H9 (cell line): Measurements from ENCODE around the gene SHISA8. TPM values are rescaled to one million over a fixed set of nuclear protein-coding genes. Genes with fewer than 3 reads are reported as not detected.

Source experiments
- DNase-seq: peaks from one replicate; pipeline ENCODE4 v3.0.0-alpha.2; 2017
- H2AFZ ChIP-seq: one replicate; pipeline ENCODE4 v1.6.1; 2013; ENCODE audit warnings: mild to moderate bottlenecking, low read length, control low read depth, moderate library complexity
- H2AK5ac ChIP-seq: 2 replicates; pipeline ENCODE4 v1.6.1; 2013; ENCODE audit warnings: low read length, control low read depth, mixed read lengths; ENCODE audit not compliant: insufficient read length
- H2BK120ac ChIP-seq: one replicate; pipeline ENCODE4 v1.6.1; 2013; ENCODE audit warnings: low read depth, mild to moderate bottlenecking, low read length, control low read depth, inconsistent platforms; ENCODE audit not compliant: poor library complexity, severe bottlenecking
- H2BK12ac ChIP-seq: 2 replicates; pipeline ENCODE4 v1.6.1; 2013; ENCODE audit warnings: low read length, control low read depth, mixed read lengths, low read depth; ENCODE audit not compliant: insufficient read length
- H2BK15ac ChIP-seq: 2 replicates; pipeline ENCODE4 v1.6.1; 2013; ENCODE audit warnings: low read depth, low read length, control low read depth
- H2BK20ac ChIP-seq: one replicate; pipeline ENCODE4 v1.6.1; 2013; ENCODE audit warnings: low read depth, mild to moderate bottlenecking, low read length, control low read depth, inconsistent platforms; ENCODE audit not compliant: poor library complexity, severe bottlenecking
- H2BK5ac ChIP-seq: 2 replicates; pipeline ENCODE4 v1.6.1; 2013; ENCODE audit warnings: low read length, control low read depth, mixed read lengths; ENCODE audit not compliant: insufficient read length
- H3K14ac ChIP-seq: 2 replicates; pipeline ENCODE4 v1.6.1; 2013; ENCODE audit warnings: low read length, control low read depth; ENCODE audit not compliant: insufficient read depth
- H3K18ac ChIP-seq: 2 replicates; pipeline ENCODE4 v1.6.1; 2013; ENCODE audit warnings: low read depth, mild to moderate bottlenecking, mixed read lengths, low read length, control low read depth; ENCODE audit not compliant: insufficient read length
- H3K23ac ChIP-seq: 2 replicates; pipeline ENCODE4 v1.6.1; 2013; ENCODE audit warnings: low read length, control low read depth, mixed read lengths, low read depth; ENCODE audit not compliant: insufficient read length
- H3K23me2 ChIP-seq: 2 replicates; pipeline ENCODE4 v1.6.1; 2013; ENCODE audit warnings: low read depth, mild to moderate bottlenecking, mixed read lengths, low read length, control low read depth; ENCODE audit not compliant: insufficient read length, poor library complexity, severe bottlenecking
- H3K27ac ChIP-seq: 2 replicates; pipeline ENCODE4 v1.5.1; 2013; ENCODE audit warnings: low read length, control low read depth, mixed read lengths, low read depth; ENCODE audit not compliant: insufficient read length
- H3K27me3 ChIP-seq: 2 replicates; pipeline ENCODE4 v1.6.1; 2013; ENCODE audit warnings: low read length, control low read depth, inconsistent platforms; ENCODE audit not compliant: insufficient read depth
- H3K4ac ChIP-seq: 2 replicates; pipeline ENCODE4 v1.6.1; 2013; ENCODE audit warnings: low read depth, mild to moderate bottlenecking, control low read depth, inconsistent platforms, low read length, moderate library complexity
- H3K4me1 ChIP-seq: 2 replicates; pipeline ENCODE4 v1.6.1; 2013; ENCODE audit warnings: low read length, control low read depth, inconsistent platforms; ENCODE audit not compliant: insufficient read depth
- H3K4me2 ChIP-seq: 2 replicates; pipeline ENCODE4 v1.6.1; 2013; ENCODE audit warnings: low read length, control low read depth, mixed read lengths; ENCODE audit not compliant: insufficient read length, insufficient read depth
- H3K56ac ChIP-seq: 2 replicates; pipeline ENCODE4 v1.6.1; 2013; ENCODE audit warnings: low read depth, mild to moderate bottlenecking, mixed read lengths, low read length, control low read depth; ENCODE audit not compliant: insufficient read length
- H3K79me1 ChIP-seq: 2 replicates; pipeline ENCODE4 v1.6.1; 2013; ENCODE audit warnings: low read depth, mild to moderate bottlenecking, moderate library complexity, low read length, control low read depth, inconsistent platforms; ENCODE audit not compliant: insufficient read depth, poor library complexity, severe bottlenecking
- H3K79me2 ChIP-seq: 2 replicates; pipeline ENCODE4 v1.6.1; 2013; ENCODE audit warnings: low read length, control low read depth, inconsistent platforms; ENCODE audit not compliant: insufficient read depth
- H3K9ac ChIP-seq: 2 replicates; pipeline ENCODE4 v1.6.1; 2013; ENCODE audit warnings: low read length, control low read depth, mixed read lengths; ENCODE audit not compliant: insufficient read length; ENCODE audit errors: extremely low read depth
- H3K9me3 ChIP-seq: one replicate; pipeline ENCODE4 v1.6.1; 2013; ENCODE audit warnings: low read depth, low read length, inconsistent platforms; ENCODE audit not compliant: control insufficient read depth
- H3T11ph ChIP-seq: one replicate; pipeline ENCODE4 v1.6.1; 2013; ENCODE audit warnings: mild to moderate bottlenecking, low read length, control low read depth, inconsistent platforms
- H4K20me1 ChIP-seq: one replicate; pipeline ENCODE4 v1.6.1; 2013; ENCODE audit not compliant: control insufficient read depth, insufficient read length, insufficient read depth
- H4K5ac ChIP-seq: 2 replicates; pipeline ENCODE4 v1.6.1; 2013; ENCODE audit warnings: low read depth, mild to moderate bottlenecking, mixed read lengths, low read length, control low read depth; ENCODE audit not compliant: insufficient read length
- H4K8ac ChIP-seq: replicated peaks from 2 replicates; pipeline ENCODE4 v1.6.1; 2013; ENCODE audit warnings: low read length, control low read depth, mixed read lengths, low read depth; ENCODE audit not compliant: insufficient read length
- H4K91ac ChIP-seq: 2 replicates; pipeline ENCODE4 v1.6.1; 2013; ENCODE audit warnings: low read depth, mild to moderate bottlenecking, moderate library complexity, mixed read lengths, low read length, control low read depth; ENCODE audit not compliant: insufficient read length
- H3K27ac Mint-ChIP-seq, 3 experiments: 2 replicates in 2 of 3; 3 replicates in 1 of 3; pipeline ENCODE4 v1.8.0; 2020 to 2021; ENCODE audit warnings: mixed read lengths in 3 of 3, mild to moderate bottlenecking in 1 of 3, moderate library complexity in 1 of 3
- H3K27me3 Mint-ChIP-seq: 2 replicates; pipeline ENCODE4 v1.8.0; 2021; ENCODE audit warnings: low read depth, mild to moderate bottlenecking, moderate library complexity, mixed read lengths
- H3K36me3 Mint-ChIP-seq, 3 experiments: 2 replicates in 2 of 3; 3 replicates in 1 of 3; pipeline ENCODE4 v1.8.0; 2020 to 2021; ENCODE audit warnings: low read depth in 3 of 3, mixed read lengths in 3 of 3; ENCODE audit not compliant: insufficient read depth in 1 of 3
- H3K4me1 Mint-ChIP-seq, 2 experiments: 2 replicates each; pipeline ENCODE4 v1.8.0; 2020; ENCODE audit warnings: mixed read lengths in 2 of 2
- H3K4me3 Mint-ChIP-seq, 2 experiments: 2 replicates in 1 of 2; 3 replicates in 1 of 2; pipeline ENCODE4 v1.8.0; 2020 to 2021; ENCODE audit warnings: mild to moderate bottlenecking in 2 of 2, mixed read lengths in 2 of 2, moderate library complexity in 1 of 2
- H3K9me3 Mint-ChIP-seq, 2 experiments: 2 replicates in 1 of 2; 3 replicates in 1 of 2; pipeline ENCODE4 v1.8.0; 2020; ENCODE audit warnings: mild to moderate bottlenecking in 2 of 2, mixed read lengths in 2 of 2, moderate library complexity in 1 of 2
- CTCF ChIP-seq: fragments of 200-600 bp; sonication (generic); conservative IDR thresholded peaks from 3 replicates; pipeline ENCODE4 v1.8.0; 2021; ENCODE audit warnings: antibody characterized with exemption, mild to moderate bottlenecking
- total RNA-seq: library from RNA; stranded (reverse); gene quantifications from 2 replicates; pipeline ENCODE4 v1.2.1, GENCODE V29; 2021

SHISA8 gene
- total RNA-seq, 1 experiment from 2014 or later = 1.4 TPM

GRCh38 chr22:41876675-41877074 lies 38.2 kb downstream of the SHISA8 start:
- H2AK5ac ChIP-seq = no peak overlapping the region
- DNase-seq = no peak
- H3K14ac ChIP-seq = no peak overlapping the region
- H3K27ac ChIP-seq = no peak overlapping the region
- no peak overlapping the region for H2BK12ac ChIP-seq
- H2AFZ ChIP-seq = no peak overlapping the region
- H3K27ac Mint-ChIP-seq = no peak overlapping the region
- no peak overlapping the region for H3K4me2 ChIP-seq
- no peaks in the 10 kb centered on the region for H3K27me3 ChIP-seq
- no peak overlapping the region for H3K9ac ChIP-seq
- no peak overlapping the region for H3K4me3 Mint-ChIP-seq
- TF ChIP-seq CTCF = no peak
- H2BK120ac ChIP-seq = no peak overlapping the region
- H3K36me3 Mint-ChIP-seq = peaks cover 38 to 90% (median 81%) of the 10 kb centered on the region in 3 experiments; a peak in 6 of 7 replicates
- H2BK5ac ChIP-seq = no peak overlapping the region
- H4K91ac ChIP-seq = no peak overlapping the region
- no peaks in the 10 kb centered on the region for H3K23me2 ChIP-seq
- H4K5ac ChIP-seq = no peak overlapping the region
- no peak overlapping the region for H3K56ac ChIP-seq
- no peak overlapping the region for H3K18ac ChIP-seq
- no peak overlapping the region for H2BK15ac ChIP-seq
- no peaks in the 10 kb centered on the region for H3K4me1 ChIP-seq
- H3K23ac ChIP-seq = no peak overlapping the region
- no peak overlapping the region for H3K4ac ChIP-seq
- H3K27me3 Mint-ChIP-seq = no peaks in the 10 kb centered on the region
- H4K20me1 ChIP-seq = no peaks in the 10 kb centered on the region
- H3T11ph ChIP-seq = no peak overlapping the region
- H3K79me2 ChIP-seq = no peaks in the 10 kb centered on the region
- H3K79me1 ChIP-seq = no peaks in the 10 kb centered on the region
- no peaks in the 10 kb centered on the region for H3K9me3 Mint-ChIP-seq
- no peaks in the 10 kb centered on the region for H3K9me3 ChIP-seq
- no peak overlapping the region for H2BK20ac ChIP-seq
- no peaks in the 10 kb centered on the region for H3K4me1 Mint-ChIP-seq
- no peak overlapping the region for H4K8ac ChIP-seq
